Measurements from ENCODE around the gene OSBPL6. TPM values are rescaled to one million over a fixed set of nuclear protein-coding genes. Genes with fewer than 3 reads are reported as not detected.
A peak's percentile ranks its signal among the peaks of the same experiment; 100 is the strongest.
"Not testable (repeated sequence)": the region's sequence is repeated elsewhere in the genome, so short reads cannot be mapped to it uniquely, and the experiment has no call there.

OSBPL6 gene
- total RNA-seq, 1 donor from 2014 or later: 20.6 TPM

DNA sequence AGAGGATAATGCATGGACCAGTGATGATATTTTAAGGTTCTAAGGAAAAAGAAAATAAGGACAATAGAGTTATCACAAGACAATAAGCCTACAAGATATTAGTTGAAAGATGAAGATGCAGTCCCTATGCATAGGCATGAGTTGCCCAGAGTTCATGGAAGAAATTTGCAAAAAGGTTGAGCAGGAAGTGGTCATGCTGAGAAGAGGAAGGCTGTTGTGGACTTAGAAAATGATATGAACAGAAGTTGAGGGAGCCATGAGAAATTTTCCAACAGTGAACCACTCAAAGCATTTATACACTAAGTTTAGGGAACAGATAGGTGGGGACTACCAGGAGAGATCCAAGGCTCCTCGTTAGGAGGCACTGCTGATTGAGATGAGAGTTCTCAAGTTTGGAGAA is 3.5 kb downstream of the OSBPL6 start:
- no peak for DNase-seq (ENCODE audit: low read depth)

DNA sequence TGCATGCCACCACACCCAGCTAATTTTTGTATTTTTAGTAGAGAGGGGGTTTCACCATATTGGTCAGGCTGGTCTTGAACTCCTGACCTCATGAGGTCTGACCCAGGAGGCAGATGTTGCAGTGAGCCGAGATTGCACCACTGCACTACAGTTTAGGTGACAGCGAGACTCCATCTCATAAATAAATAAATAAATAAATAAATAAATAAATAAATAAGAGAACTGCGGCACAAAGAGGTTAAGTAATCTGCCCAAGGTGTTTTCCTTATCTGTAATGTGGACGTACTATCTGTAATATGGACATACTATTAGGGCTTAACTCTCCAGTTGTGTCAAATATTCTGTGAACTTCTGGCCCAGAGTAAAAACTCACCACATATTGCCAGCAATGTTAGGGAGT is 4.1 kb downstream of the OSBPL6 start:
- not testable (repeated sequence) for DNase-seq (ENCODE audit: low read depth)

DNA sequence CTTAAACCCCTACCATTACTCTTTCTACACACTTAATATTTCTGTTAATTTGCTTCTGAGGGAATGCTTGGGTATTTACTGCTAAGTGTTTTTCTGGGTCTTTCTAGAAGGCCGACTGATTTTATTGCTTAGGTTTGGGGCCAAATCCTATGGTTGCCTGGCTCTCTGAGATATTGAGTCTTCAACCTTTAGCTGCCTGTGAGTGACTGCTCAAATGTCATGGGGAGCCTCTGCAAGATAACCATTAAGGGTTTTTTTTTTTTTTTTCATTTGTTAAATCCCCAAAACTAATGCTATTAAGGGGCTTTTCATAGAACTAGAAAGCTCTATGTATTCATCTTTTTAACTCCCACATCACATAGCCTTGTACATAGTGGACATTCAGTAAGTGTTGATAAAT is 5.0 kb downstream of the OSBPL6 start:
- no peak for DNase-seq (ENCODE audit: low read depth)

DNA sequence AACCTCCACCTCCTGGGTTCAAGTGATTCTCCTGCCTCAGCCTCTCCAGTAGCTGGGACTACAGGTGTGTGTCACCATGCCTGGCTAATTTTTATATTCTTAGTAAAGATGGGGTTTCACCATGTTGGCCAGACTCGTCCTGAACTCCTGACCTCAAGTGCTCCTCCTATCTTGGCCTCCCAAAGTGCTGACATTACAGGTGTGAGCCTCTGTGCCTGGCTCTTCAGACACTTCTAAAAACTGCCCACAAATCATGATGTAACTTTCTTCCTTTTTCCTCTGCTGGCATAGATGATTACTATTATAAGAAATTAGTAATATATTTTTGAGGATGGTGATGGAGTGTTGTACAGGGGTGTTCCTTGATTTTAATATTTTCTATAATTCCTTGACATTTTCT is 6.0 kb downstream of the OSBPL6 start:
- DNase-seq (ENCODE audit: low read depth): no peak

DNA sequence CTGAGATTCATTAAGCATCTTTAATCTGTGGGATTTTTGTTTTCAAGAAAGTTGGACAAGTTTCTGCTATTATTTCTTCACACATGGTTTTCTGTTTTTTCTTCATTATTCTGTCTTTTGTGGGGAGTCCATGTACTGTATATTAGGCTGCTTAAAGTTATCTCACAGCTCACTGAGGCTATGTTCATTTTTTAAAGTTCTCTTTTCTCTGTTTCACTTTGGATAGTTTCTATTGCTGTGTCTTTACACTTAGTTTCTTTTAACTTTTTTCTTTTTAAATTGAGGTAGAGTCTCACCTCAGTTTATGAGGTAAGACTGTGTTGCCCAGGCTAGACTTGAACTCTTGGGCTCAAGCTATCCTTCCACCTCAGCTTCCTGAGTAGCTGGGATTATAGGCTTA is 8.6 kb downstream of the OSBPL6 start:
- DNase-seq (ENCODE audit: low read depth): no peak

DNA sequence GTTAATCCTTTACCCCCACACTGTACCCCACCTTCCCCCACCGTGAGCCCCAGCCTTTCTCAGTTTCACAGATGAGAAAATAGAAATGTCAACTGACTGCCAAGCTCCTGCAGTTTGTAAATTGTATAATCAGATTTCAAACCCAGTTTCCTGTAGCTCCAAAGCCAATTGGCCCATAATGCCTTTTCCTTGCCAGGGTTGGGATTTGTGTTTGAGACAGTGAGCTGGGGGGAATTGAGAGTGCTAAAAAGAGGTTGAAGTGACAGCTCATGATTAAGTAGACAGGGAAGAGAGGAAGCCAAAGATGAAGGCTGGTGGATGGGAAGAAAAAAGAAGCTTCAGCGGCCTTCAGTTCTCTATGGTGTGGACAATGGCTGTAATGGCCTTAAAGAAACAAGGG is 10.7 kb downstream of the OSBPL6 start:
- DNase-seq (ENCODE audit: low read depth): no peak

DNA sequence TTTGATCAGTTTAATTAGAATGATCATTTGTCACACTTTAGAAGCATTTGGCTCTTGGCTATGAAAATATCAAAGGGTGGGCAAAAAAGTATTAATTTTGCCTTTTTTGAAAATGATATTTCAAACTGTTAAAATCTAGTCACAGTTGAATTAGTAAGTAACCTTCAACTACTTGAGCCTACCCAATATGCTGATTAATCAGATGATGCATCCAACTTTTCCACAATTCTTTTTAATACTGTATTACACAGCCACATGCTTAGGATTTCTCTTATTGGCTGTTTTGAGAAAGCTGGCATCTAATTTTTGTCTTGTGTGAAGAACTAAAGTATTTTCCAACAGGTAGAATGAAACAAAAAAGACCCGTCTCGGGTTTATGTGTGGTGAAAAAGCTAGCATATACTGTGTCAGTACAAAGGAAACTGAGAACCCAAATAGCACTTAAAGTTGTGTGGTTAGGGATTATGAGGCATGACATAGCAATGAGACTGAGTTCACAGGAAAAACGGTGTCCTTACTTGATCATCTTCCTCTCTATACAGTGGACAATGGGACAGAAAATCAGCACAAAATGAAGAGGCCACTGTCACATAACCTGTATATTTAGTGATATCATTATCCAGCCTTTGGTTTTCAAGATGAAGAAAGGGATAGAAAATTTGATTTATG is 11.7 kb downstream of the OSBPL6 start:
- DNase-seq (ENCODE audit: low read depth): peak; percentile 67

DNA sequence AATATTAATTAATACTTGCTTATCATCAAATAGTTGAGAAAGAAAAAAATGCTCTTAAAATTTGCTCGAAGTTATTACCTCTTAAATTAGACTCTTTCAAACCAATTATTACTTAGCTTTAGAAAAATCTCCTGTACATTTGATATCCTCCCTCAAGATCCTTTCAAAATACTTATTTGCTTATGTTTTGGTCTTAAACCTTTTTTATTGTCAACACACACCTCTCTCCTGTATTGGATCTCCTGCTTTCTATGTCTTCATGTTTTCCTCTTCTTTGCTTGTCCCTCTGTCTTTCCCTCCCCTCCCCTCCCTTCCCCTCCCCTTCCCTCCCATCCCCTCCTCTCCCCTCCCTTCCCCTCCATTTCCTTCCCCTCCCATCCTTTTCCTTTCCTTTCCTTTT is 14.0 kb downstream of the OSBPL6 start:
- no peak for DNase-seq (ENCODE audit: low read depth)

DNA sequence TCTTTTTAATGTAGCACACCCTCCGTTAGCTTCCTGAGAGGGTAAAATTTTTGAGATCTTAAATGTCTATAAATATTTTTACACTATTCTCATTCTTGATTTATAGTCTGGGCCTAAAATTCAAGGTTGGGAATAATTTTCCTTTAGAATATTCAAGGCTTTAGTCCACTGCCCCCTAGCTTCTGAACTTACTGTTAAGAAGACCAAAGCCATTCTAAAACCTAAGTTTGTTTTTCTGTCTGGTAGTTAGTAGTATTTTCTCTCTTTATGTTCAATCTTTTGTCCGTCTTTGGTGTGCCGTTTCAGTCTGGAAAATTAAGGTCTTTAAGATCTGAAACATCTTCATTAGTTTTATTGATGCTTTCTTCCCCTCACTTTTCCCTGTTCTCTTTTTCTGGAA is 14.5 kb downstream of the OSBPL6 start:
- no peak for DNase-seq (ENCODE audit: low read depth)

DNA sequence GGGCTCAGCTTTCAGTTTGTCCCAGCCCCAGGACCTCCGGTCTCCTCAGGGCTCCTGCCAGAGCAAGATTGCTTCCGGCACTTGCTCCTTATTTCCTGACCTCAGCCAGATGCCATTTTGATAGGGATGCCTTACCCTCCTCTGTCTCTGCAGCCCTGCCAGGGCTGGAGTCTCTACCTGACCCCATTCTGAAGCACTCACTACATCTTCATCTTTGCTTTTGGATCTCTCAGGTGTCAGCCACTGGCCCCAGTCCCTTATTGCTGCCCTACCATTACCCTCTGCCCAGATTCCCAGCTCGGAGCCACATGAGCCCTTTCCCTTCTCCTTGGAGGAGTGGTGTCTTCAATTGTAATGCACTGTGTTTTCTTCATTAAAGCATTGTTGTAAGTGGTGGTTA is 17.1 kb downstream of the OSBPL6 start:
- no peak for DNase-seq (ENCODE audit: low read depth)

DNA sequence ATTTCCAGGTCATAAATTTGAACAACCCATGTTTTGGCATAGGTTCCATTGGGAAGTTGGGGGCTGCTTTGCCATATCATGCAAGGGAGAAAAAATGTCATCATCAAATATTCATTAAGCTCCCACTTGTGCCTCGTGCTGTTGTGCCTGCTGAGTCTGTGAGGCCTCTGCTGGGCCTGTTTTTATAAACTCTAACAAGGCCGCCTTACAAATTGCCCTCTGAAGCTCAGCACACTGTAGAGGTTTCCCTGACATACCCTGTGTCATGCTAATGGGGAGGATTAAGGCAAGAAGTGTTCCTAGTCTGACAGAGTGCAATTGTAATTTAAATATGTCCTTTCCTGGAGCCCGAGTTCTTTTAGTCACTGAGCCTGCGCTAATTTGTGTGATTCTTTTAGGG is 17.6 kb downstream of the OSBPL6 start:
- no peak for DNase-seq (ENCODE audit: low read depth)

DNA sequence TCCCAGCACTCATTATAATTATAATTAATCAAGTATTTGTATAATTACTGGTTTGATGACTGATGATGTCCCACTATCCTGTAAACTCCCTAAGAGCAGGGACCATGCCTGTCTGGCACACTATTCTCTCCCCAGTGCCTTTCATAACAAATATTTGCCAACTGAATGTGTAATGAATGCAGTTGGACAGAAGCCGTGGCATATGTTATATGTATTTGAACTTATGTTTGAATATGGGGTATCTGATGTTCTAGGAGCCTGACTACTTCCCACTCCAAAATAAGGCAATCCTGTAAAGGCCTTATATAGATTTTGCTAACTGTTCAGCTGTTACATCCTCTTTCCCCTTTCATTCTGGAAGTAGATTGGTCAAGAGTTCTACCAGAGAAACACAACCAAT is 19.7 kb downstream of the OSBPL6 start:
- no peak for DNase-seq (ENCODE audit: low read depth)

DNA sequence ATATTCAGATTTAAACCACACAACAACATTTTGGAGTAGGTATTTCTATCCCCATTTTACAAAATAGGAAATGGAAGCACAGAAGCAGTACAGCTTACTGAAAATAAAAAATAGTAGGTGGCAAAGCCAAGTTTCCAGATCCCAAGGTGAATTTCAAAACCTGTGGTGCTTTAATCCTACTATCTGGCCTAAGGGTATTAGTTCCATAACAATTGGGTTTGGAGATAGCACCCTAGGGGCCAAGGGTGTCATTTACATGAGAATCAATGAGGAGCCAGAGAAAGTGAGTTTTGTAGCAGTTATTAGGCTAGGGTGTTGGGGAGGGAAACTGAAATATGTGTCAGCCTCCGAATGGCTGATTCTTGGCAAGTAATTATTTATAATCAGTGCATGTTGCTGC is 24.9 kb downstream of the OSBPL6 start:
- DNase-seq (ENCODE audit: low read depth): no peak

DNA sequence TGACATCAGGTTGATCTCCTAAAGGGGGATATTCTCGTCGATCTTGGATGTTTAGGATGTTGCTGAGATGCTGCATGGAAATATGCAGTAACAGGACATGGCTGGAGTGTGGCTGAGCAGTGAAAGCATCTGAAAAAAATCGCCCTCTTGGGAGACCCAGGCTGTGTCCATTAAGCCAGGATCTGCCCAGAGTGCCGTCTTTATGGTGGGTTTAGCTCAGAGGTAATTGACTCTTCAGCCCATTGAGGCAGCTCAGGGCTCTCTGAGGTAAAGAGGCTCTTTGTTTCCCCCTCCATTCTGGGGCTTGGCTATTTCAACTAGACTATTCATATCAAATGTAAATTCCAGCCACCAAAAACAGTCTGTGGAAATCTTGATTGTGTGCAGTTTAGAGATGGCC is 26.5 kb downstream of the OSBPL6 start:
- DNase-seq (ENCODE audit: low read depth): no peak

DNA sequence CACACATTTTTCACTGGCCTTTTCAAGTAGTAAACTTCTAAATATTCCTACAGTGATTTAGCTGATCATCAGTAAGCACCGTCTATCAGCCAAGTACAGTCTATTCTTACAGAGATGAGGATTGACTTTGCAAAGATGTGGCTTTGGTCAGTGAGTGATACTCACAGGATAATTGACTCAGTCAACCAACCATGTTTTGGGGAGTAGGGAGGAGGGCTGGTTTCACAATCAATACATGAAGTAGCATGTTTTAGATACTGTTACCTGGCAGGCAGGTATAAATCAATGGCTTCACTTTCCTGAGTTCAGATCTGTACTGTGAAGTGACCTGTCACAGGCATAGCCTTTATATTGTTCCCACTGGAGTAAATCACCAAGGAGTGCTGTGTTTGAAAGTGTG is 27.2 kb downstream of the OSBPL6 start:
- no peak for DNase-seq (ENCODE audit: low read depth)

DNA sequence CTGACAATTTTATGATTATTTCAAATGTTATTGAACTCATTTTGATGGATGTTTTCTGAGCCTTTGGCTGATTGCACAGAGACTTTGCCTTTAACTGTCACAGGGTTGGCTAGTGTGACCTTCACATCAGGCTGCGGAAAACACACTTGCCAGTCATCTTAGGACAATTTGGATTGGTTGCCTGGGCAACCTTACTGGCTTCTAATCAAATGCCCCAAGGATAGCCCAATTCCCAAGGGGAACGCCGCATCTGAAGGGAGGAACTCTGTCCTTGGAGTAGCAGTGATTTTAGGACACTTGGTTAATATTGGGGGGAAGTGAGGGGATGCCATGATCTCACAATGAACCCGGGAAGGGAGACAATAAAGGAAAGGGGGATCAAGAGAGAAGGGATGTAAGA is 29.5 kb downstream of the OSBPL6 start:
- DNase-seq (ENCODE audit: low read depth): no peak

DNA sequence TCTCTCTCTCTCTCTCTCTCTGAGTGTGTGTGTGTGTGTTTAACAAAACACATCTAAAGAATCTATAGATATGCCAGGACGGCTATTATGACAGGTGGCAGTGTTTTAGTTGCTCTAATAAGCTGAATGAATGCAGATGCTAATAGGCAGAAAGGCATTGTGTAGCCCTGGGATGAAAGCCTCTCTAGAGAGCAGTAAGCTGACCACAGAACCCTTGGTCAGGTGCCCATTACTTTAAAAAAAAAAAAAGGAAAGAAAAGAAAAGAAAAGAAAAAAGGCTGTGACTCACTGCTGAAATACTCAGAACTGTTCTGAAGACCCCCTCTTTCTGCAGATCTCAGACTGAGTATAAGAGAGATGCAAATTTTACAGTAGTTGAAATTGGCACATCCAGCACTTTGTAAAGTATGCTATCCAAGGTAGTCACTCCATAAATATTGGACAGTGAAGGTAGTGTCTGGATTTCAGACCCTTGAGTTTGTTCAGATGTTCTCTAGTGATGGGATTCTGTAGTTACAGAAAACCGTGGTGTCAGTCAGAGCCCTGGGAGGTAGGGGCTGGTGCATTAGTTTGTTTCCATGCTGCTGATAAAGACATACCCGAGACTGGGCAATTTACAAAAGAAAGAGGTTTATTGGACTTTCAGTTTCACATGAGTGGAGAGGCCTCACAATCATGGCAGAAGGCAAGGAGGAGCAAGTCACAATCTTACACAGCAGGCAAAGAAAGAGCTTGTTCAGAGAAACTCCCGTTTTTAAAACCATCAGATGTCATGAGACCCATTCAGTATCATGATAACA is 30.9 kb downstream of the OSBPL6 start:
- DNase-seq (ENCODE audit: low read depth): peak; percentile 57

DNA sequence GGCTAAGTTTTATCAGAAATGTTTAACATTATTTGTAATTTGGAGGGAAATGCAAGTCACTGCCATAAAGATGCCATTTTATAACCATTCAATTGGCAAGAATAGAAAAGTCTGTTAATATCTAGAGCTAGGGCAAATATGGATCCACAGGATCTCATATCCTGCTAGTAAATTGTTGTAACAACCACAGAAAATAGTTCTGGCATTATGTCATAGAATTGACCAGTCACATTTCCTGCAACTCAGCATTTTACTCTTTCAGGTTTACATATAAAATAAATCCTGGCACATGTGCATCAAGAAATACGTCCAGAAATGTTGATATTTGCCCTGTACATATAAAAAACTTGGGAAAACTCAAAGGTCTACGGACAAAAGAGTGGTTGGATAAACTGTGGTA is 32.9 kb downstream of the OSBPL6 start:
- no peak for DNase-seq (ENCODE audit: low read depth)

DNA sequence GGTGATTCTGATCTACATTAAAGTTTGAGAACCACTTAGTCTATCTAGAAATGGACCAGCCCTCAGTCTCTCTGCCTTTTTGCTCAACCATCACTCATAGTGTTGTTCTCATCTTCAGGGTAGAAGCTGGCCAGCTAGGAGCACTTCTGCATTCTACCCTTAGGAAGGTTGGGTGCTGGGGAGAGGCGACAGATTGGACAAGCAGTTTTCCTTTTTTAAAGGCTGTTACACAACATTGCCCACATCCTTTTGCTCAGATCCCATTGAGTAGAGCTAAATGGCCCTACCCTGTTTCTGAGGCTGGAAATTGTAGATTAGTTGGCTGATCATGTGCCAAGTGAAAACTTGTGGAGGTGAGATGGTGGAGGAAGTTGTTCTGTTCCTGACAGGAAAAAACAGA is 35.6 kb downstream of the OSBPL6 start:
- no peak for DNase-seq (ENCODE audit: low read depth)

DNA sequence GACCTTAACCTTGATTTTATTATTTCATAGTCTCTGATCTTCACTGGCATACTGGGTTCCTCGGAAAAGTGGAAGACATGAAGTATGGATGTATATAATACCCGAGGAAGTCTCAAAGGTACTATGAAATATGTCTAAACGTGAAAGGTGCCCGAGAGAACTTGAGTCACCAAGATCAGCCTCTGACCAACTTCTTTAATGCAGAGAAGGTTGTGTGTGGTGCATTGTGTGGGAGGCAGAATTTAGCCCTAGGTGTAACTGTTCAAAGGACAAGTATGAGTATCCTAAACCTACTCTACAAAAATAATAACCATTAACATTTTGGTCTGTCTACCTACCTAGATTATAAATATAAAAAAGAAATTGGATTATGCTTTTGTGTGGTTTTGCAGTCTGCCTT is 36.1 kb downstream of the OSBPL6 start:
- DNase-seq (ENCODE audit: low read depth): no peak

DNA sequence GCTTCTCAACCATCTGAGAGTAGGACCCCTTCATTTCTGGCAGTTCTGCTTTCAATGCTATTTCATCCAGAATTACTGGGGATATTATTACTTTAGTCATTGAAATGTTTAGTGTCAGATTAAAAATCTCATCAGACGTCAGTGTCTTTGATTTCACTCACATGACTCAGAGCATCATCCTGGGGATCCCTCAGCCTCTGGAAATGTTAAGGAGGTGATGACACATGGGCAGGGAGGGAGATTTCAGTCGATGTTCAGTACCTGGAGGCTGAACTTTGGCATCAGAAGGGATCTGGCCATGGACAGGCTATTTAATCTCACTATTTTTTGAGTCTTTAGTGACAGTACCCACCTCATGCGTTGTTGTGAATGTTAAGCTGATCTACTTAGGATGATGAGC is 39.1 kb downstream of the OSBPL6 start:
- no peak for DNase-seq (ENCODE audit: low read depth)

DNA sequence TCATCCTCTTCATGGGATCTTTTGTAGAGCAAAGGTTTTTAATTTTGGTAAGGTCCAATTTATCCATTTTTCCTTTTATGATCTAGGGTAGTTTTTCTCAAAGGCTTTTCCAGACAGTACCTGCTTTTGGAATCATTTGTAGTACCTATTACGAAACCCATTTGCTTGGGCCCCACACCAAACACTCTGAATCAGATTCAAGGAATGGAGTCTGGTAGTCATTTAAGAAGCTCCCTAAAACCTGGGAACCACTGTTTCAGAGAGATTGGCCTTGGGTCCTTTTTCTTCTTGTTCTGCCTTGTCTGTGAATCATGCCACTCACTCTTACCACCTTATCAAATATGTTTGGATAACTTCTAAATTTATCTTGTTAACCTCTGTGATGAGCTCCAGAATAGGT is 40.3 kb downstream of the OSBPL6 start:
- DNase-seq (ENCODE audit: low read depth): no peak

DNA sequence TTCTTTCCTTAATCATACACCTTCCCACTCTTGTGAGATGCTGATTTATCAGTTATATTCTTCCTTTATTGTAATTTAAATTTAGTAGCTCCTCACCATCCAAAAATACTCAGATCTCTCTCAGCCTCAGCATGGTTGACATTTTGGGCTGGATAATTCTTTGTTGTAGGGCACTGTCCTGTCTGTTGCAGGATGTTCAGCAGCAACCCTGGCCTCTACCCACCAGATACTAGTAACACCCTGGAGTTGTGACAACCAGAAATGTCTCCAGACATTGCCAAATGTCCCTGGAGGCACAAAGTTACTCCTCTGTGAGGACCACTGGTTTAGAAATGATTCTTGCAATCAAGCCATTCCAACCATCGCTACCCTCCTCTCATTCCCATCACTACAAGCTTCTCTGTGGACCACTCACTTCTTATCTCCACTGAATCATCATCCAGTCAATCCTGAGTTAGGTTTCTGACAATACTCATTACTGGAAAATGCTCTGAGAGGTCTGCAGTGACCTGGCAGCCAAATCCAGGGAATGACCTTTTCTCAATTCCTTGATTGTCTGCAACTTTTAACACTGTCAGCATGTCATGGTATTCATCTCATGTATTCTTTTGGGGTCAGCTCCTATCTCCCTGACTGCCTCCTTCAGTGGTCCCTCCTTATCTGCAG is 43.3 kb downstream of the OSBPL6 start:
- no peak for DNase-seq (ENCODE audit: low read depth)
